Measurements from ENCODE around the gene TGFB1. TPM values are rescaled to one million over a fixed set of nuclear protein-coding genes. Genes with fewer than 3 reads are reported as not detected.

TGFB1 gene
- total and polyA plus RNA-seq, 4 donors: 0.83 to 10.6 (median 6.9) TPM

DNA sequence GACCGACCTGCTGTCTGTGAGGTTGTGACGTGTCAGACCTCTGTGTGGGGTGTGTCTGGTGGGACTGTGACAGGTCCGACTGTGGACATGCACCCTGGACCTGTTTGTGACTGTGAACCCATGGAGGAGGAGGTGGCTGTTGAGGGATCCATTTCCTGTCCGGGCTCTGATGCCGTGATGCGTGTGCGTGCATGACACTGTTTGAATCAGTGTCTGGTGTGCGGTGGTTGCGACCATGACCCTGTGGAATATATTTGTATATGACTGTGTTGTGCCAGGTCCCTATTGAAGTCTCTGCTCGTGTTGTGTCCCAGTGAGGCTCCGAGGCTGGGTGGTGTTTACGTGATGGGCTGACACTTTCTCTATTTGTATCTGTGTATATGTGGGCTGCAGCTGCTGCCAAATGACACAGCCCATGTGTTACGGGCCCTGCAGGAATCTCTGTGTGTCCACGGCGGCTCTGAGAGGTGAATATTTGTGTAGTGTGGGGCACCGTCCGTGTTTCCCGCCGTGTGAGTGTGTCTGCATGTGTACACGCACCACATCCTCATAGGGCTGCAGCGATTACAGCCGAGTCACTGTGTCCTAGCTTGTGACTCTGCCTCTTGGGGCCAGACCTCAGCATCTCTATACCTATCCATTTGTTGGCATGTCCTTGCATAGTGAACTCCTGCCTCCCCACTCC lies 25.4 kb downstream of the TGFB1 start:
- H3K4me3 ChIP-seq (ENCODE audit: low read depth in 1 of 3, low read length in 3 of 3): no peak overlapping the region
- 50% methylated on average over 22 of the region's 22 CpGs for WGBS
- peaks cover 10 to 43% (median 19%) of the 10 kb centered on the region in 4 donors for H3K4me1 ChIP-seq (ENCODE audit: control insufficient read depth in 4 of 4, insufficient read depth in 4 of 4, low read length in 3 of 4)

DNA sequence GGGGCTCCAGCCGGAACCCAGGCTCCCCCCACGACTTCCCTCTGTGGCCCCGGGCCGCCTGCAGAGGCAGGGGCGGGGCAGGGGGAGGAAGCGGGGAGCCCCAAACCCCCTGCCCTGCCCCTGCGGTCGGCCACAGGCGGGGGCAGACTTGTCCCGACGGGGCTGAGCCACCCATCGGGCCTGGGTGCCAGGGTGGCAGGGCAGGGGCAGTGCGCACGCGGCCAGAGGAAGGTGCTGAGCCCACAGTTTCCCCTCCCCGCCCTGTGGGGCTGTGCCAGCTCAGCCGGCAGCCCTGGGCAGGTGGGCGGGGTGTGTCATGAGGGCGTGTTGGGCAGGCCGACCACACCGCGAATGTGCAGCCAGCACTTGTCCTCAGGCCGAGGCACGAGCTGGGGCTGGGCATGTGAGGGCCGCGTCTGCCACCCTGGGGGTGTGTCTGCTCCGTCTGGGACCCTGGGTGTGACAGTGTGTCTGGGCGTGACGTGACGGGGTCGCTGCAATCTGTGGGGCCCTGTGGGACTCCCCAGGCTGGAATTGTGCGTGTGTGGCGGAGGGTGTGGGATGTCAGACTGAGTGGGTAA lies 26.1 kb downstream of the TGFB1 start:
- 30% methylated on average over 33 of the region's 33 CpGs for WGBS
- H3K4me3 ChIP-seq (ENCODE audit: low read depth in 1 of 3, low read length in 3 of 3): no peak overlapping the region
- peaks cover 10 to 48% (median 23%) of the 10 kb centered on the region in 4 donors for H3K4me1 ChIP-seq (ENCODE audit: control insufficient read depth in 4 of 4, insufficient read depth in 4 of 4, low read length in 3 of 4)
- H3K36me3 ChIP-seq (ENCODE audit: control insufficient read depth in 4 of 4, insufficient read depth in 3 of 4, low read depth in 1 of 4, low read length in 3 of 4): peaks cover 0 to 4% (median 0%) of the 10 kb centered on the region in 4 donors
- peak in 1 of 2 donors; percentile 0 for TF ChIP-seq RAD21 (IDR thresholded peaks at IDR 0.05)
- TF ChIP-seq SP1 (IDR thresholded peaks at IDR 0.05): peak; percentile 40
- no peak for TF ChIP-seq JUND (IDR thresholded peaks at IDR 0.05)
- H3K9me3 ChIP-seq (ENCODE audit: control insufficient read depth in 4 of 4, low read length in 3 of 4): no peaks in the 10 kb centered on the region
- H3K9ac ChIP-seq (ENCODE audit: low read depth in 1 of 2, low read length in 2 of 2): peak overlapping the region in 1 of 2 donors; percentile 24
- no peak for DNase-seq (ENCODE audit: low spot score)
- H3K27ac ChIP-seq (ENCODE audit: low read depth in 1 of 2, low read length in 2 of 2): peak overlapping the region; percentile 38 to 80
- H3K27me3 ChIP-seq (ENCODE audit: control insufficient read depth in 4 of 4, insufficient read depth in 4 of 4, low read length in 3 of 4): no peaks in the 10 kb centered on the region

More for the DNA sequence above, 25.4 kb downstream of the TGFB1 start:
- no peaks in the 10 kb centered on the region for H3K9me3 ChIP-seq (ENCODE audit: control insufficient read depth in 4 of 4, low read length in 3 of 4)
- H3K27me3 ChIP-seq (ENCODE audit: control insufficient read depth in 4 of 4, insufficient read depth in 4 of 4, low read length in 3 of 4): no peaks in the 10 kb centered on the region
- DNase-seq (ENCODE audit: low spot score): no peak
- TF ChIP-seq YY1 (IDR thresholded peaks at IDR 0.05) (no peak), NR2F2 (IDR thresholded peaks at IDR 0.05) (no peak), TAF1 (conservative IDR thresholded peaks at IDR 0.05) (no peak)
- peaks cover 0 to 4% (median 0%) of the 10 kb centered on the region in 4 donors for H3K36me3 ChIP-seq (ENCODE audit: control insufficient read depth in 4 of 4, insufficient read depth in 3 of 4, low read depth in 1 of 4, low read length in 3 of 4)
- H3K9ac ChIP-seq (ENCODE audit: low read depth in 1 of 2, low read length in 2 of 2): peak overlapping the region in 1 of 2 donors; percentile 24
- H3K27ac ChIP-seq (ENCODE audit: low read depth in 1 of 2, low read length in 2 of 2): peak overlapping the region; percentile 38 to 80

DNA sequence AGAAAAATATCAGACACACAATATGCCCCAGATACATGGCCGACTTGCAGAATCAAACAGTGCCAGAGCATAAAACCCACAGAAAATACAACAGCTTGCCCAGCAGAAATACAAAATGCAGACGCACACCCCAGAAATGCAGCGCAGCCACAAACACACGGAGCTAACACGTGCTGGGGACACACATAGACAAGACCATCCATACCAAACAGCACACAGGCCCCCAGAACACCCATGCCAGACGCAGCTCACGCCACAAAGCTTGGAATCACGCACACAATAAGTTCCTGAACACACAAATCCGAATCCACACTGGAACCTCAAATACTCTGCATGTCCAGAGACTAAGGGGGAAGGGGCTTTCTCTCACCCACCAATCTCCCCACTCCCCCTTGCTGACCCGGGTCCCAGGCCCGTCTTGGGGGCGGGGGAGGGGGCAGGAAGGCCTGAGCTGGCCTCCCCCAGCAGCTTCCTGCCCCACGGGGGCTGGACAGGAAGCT lies 26.6 kb downstream of the TGFB1 start:
- peaks cover 0 to 4% (median 0%) of the 10 kb centered on the region in 4 donors for H3K36me3 ChIP-seq (ENCODE audit: control insufficient read depth in 4 of 4, insufficient read depth in 3 of 4, low read depth in 1 of 4, low read length in 3 of 4)
- no peak for DNase-seq (ENCODE audit: low spot score)
- no peaks in the 10 kb centered on the region for H3K9me3 ChIP-seq (ENCODE audit: control insufficient read depth in 4 of 4, low read length in 3 of 4)
- TF ChIP-seq NR2F2 (IDR thresholded peaks at IDR 0.05): peak; percentile 33
- TF ChIP-seq GABPA (IDR thresholded peaks at IDR 0.05 in 1 of 2, conservative IDR thresholded peaks at IDR 0.05 in 1 of 2): peak in 1 of 2 donors; percentile 68
- peak in 1 of 2 donors; percentile 56 for TF ChIP-seq EGR1 (IDR thresholded peaks at IDR 0.05; ENCODE audit: low read depth in 2 of 2)
- TF ChIP-seq, protein P1, sequence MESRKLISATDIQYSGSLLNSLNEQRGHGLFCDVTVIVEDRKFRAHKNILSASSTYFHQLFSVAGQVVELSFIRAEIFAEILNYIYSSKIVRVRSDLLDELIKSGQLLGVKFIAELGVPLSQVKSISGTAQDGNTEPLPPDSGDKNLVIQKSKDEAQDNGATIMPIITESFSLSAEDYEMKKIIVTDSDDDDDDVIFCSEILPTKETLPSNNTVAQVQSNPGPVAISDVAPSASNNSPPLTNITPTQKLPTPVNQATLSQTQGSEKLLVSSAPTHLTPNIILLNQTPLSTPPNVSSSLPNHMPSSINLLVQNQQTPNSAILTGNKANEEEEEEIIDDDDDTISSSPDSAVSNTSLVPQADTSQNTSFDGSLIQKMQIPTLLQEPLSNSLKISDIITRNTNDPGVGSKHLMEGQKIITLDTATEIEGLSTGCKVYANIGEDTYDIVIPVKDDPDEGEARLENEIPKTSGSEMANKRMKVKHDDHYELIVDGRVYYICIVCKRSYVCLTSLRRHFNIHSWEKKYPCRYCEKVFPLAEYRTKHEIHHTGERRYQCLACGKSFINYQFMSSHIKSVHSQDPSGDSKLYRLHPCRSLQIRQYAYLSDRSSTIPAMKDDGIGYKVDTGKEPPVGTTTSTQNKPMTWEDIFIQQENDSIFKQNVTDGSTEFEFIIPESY (IDR thresholded peaks at IDR 0.05): no peak
- TF ChIP-seq, protein P2, sequence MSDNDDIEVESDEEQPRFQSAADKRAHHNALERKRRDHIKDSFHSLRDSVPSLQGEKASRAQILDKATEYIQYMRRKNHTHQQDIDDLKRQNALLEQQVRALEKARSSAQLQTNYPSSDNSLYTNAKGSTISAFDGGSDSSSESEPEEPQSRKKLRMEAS (IDR thresholded peaks at IDR 0.05): peak; percentile 9
- no peak for TF ChIP-seq SP1 (IDR thresholded peaks at IDR 0.05)
- WGBS: 46% methylated on average over 13 of the region's 13 CpGs
- H3K27ac ChIP-seq (ENCODE audit: low read depth in 1 of 2, low read length in 2 of 2): peak overlapping the region; percentile 38 to 80
- H3K4me1 ChIP-seq (ENCODE audit: control insufficient read depth in 4 of 4, insufficient read depth in 4 of 4, low read length in 3 of 4): peaks cover 10 to 53% (median 23%) of the 10 kb centered on the region in 4 donors
- no peak overlapping the region for H3K9ac ChIP-seq (ENCODE audit: low read depth in 1 of 2, low read length in 2 of 2)
- no peak overlapping the region for H3K4me3 ChIP-seq (ENCODE audit: low read depth in 1 of 3, low read length in 3 of 3)
- no peaks in the 10 kb centered on the region for H3K27me3 ChIP-seq (ENCODE audit: control insufficient read depth in 4 of 4, insufficient read depth in 4 of 4, low read length in 3 of 4)
